ENCODE results near the gene ENG.

DNA sequence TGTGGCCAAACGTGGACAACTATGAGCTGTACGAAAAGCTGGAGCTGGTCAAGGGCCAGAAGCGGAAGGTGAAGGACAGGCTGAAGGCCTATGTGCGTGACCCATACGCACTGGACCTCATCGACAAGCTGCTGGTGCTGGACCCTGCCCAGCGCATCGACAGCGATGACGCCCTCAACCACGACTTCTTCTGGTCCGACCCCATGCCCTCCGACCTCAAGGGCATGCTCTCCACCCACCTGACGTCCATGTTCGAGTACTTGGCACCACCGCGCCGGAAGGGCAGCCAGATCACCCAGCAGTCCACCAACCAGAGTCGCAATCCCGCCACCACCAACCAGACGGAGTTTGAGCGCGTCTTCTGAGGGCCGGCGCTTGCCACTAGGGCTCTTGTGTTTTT lies 65.3 kb downstream of the ENG start:
- no peak for TF ChIP-seq YY1 (IDR thresholded peaks at IDR 0.05; ENCODE audit: insufficient read depth, insufficient read length)
- no peak for TF ChIP-seq ZNF274 (IDR thresholded peaks at IDR 0.05; ENCODE audit: low read depth, low read length)
